HuH-7.5 (cell line): ENCODE results near the gene BAAT.

Experiments
- DNase-seq: peaks from one replicate; pipeline ENCODE4 v3.0.0; 2011; ENCODE audit warnings: low spot score

The BAAT gene

DNA sequence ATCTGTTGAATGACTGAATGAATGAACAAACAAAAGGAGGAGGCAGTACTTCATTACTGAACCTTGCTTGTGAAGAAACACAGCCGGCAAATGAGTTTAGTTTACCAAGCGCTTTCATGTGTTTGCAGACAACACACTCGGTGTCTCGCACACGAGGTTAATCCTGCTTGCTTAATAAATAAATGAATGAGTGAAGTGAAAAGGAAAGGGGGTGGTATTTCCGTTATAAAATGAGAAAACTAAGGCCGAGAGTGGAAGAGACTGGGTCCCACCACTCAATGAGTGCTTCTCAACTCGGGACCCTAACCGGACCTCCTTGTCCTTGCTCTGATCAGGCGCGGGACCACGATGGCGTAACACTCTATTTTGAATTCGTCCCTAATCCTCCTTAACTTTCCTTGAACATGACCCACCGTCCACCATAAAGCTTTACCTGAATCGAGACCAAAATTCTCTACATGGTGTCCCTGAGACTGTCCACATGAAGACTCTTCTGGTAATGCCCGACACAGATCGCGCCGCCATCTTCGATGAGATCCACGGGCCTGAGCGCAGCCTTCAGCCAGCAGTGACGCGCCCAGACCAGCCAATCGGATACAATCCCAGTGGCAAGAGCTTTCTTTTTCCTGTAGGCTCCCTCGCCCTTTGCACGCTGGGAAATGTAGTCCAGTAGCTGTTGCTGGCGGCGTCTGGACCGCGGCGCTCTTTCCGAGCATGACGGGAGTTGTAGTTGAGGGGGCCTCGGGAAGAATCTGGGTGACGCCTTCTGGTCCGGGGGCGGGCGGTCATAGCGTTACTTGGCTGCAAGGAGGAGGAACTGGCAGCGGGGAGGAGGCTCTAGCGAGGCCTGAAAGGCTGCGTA is 13.5 kb upstream of the BAAT start, which contains the start of the genes MRPL50 and ZNF189:
TSS of gene MRPL50 (minus strand) at position 551 of the 862 bp plus-strand sequence. CDS start at position 525, 26 bp downstream.
TSS of gene ZNF189 (plus strand) at position 784 of the 862 bp plus-strand sequence. CDS start 306 bp downstream, outside the sequence.
- DNase-seq = peak; percentile 62

- no peak for DNase-seq
Observed at GRCh38 chr9:101397746-101398067, 12.9 kb upstream of the BAAT start.

DNA sequence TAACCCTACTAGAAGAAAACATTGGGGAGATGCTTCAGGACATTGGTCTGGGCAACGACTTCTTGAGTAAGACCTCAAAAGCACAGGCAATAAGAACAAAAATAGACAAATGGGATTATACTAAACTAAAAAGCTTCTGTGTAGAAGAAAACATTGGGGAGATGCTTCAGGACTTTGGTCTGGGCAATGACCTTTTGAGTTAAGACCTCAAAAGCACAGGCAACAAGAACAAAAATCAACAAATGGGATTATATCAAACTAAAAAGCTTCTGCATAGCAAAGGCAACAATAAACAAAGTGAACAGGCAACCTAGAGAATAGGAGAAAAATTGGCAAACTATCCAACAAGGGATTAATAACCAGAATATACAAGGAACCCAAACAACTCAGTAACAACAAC is 9.9 kb upstream of the BAAT start:
- DNase-seq = no peak

GRCh38 chr9:101393135-101393534 is 8.3 kb upstream of the BAAT start:
- no peak for DNase-seq

DNA sequence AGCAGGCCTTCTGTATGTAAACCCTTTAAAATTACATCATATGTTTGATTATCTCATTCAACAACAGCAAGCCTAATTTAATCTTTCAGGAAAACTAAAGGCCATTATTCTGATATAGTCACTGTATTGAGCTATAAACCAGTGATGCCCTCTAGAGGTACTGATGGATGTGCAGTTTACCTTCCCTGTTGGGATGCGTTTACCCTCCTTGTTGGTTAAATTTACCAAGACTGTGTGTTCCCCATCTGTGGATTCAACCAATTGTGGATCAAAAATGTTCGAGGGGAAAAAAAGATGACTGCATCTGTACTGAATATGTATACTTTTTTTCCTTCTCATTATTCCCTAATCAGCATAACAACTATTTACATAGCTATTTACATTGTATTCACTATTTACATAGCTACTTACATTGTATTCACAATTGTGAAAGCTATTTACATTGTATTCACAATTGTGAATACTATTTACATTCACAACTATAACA is 3.7 kb upstream of the BAAT start:
- no peak for DNase-seq

DNA sequence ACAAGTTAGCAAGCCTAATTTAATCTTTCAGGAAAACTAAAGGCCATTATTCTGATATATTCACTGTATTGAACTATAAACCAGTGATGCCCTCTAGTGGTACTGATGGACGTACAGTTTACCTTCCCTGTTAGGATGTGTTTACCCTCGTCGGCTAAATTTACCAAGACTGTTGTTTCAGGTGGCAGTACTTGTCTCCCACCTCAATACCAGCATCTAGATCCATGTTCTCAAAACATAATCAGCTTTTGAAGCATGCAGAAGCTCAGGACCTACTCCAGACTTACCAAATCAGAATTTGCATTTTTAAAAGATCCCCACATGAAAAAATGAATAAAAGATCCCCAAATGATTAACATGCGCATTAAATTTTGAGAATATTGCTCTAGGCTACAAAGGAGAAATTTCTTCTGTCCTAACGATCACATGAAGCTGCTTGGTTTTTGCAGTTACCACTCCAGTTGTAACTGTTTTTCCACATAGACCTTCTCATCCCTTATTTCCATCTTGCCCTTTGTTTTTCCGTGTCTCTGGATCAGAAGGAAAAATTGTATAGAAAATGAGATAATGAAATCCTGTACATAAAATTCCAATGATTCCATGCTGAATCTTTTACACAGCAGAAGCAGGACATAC is 3.2 kb upstream of the BAAT start:
- DNase-seq = no peak

GRCh38 chr9:101383361-101383760 is 1.4 kb downstream of the BAAT start:
- no peak for DNase-seq

GRCh38 chr9:101381833-101382342 is 2.9 kb downstream of the BAAT start:
- DNase-seq = no peak

- DNase-seq = no peak
Observed at GRCh38 chr9:101381118-101381517, 3.7 kb downstream of the BAAT start.

GRCh38 chr9:101380295-101380694 is 4.5 kb downstream of the BAAT start:
- DNase-seq = no peak

DNA sequence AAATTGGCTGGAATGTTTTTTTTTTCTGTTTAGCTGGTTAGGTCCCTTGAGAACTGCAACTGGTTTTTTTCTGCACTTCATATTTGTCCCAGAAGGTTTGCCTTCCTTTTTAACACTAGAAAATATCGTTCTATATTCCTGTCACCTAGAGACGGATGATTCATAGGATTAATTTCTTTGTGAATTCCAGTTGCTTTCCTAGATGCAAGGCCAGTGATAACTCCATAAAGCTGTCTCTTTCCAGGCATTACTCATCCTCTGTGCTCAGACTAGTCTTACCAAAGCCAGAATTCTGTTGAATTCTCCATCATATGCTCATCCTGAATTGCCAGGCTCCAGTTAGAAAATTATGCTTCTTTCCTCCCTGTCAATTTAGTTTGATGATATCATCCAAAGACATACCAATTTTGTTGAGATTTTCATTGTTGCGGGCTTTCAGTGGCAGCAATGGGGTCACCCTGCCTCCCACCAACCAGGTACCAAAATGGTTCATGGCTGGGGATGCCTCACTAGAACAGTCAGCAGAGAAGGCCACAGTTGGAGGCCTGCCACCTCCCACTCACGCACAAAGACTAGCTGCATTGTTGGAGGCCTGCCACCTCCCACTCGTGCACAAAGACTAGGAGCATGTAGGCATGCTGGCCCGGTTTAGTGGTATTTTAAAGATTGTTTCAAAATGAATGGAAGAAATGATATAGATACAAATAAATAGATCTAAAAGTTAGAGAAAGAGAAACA is 8.5 kb downstream of the BAAT start:
- no peak for DNase-seq

- no peak for DNase-seq
Observed at GRCh38 chr9:101375546-101375945, 9.3 kb downstream of the BAAT start.

DNA sequence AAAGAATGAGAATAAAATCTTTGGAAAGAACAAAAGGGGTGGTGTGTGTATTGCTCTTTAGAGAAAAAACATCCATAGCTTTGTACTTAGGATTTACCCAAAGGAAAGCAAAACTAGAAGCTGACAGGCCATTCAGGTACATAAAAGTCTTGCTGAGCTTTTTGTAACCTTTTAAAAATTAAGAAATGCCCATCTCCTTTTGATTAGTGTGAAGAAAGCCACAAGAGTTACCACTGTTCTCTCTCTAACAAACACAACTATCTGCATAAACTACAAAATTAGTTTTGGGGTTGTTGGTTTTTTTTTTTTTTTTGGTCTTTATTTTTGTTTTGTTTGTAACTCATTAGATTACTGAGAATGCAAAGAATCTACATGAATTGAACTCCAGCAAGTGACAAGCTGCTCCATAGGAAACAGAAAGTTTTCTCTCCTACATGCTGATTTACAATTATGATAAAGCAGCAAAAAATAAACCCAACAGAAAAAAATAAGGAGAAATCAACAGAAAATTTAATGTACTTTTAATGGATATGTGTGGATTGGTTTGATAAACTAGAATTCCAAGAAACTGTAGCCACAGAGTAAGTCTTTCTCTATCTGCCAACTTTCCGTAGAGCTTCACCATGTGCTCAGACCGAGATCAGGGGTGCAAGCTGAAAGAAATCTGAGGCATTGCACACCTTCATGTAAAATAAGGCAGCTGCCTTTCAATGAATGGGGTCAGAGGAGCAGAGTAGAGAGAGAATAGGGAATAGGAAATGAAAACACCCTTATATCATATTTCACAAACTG is 12.3 kb downstream of the BAAT start:
- DNase-seq = no peak

GRCh38 chr9:101371813-101372212 is 13.0 kb downstream of the BAAT start:
- no peak for DNase-seq

DNA sequence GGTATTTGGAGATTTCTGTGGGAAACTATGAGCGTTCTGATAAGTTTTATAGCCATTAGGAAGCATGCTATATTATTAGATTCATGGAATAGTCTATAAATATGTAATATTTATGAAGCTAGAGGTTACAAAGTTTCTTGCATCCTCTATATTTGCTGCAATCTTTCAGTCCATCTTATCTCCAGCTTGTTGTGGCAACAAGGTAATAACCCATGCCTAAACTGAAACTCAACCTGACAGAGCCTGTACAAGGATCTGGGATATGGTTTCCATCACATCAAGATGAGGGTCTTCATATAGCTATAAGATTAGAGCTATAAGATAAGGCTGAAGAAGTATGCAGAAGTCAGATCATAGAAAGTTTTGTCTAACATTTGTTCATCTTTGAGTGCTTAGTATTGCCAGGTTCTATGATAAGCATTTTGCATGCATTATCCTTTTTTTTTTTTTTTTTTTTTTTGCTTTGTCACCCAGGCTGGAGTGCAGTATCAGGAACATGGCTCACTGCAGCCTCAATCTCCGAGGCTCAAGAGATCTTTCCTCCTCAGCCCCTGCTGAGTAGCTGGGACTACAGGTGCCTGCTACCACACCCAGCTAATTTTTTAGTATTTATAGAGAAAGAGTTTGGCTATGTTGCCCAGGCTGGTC is 14.8 kb downstream of the BAAT start:
- DNase-seq = no peak

DNA sequence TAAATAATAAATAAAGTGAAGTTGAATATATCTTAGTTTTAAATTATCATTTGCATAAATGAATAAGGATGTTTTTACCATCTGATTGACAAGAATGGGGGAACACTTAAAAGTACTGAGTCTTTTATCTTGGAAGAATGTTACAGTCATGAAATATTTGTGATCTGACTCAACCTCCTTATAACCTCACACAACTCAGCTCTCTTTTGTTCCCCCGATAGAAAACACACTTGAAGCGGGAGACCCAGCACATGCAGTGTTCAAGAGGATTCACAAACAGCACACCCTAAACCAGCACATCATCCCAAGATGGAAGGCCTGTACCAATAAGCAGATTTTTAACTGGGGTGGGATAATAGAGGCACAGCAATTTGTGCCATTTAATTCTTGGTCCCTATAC is 15.5 kb downstream of the BAAT start:
- no peak for DNase-seq

DNA sequence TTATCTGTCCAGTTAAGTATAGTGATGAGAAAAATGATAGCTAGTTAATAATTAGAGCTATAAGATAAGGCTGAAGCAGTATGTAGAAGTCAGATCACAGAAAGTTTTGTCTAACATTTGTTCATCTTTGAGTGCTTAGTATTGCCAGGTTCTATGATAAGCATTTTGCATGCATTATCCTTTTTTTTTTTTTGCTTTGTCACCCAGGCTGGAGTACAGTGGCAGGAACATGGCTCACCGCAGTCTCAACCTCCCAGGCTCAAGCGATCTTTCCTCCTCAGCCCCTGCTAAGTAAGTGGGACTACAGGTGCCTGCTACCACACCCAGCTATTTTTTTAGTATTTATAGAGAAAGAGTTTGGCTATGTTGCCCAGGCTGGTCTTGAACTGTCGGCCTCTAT is 17.5 kb downstream of the BAAT start:
- no peak for DNase-seq

- DNase-seq = peak; percentile 15
Observed at GRCh38 chr9:101366038-101366756, 18.6 kb downstream of the BAAT start.

GRCh38 chr9:101365181-101365580 is 19.6 kb downstream of the BAAT start:
- no peak for DNase-seq

DNA sequence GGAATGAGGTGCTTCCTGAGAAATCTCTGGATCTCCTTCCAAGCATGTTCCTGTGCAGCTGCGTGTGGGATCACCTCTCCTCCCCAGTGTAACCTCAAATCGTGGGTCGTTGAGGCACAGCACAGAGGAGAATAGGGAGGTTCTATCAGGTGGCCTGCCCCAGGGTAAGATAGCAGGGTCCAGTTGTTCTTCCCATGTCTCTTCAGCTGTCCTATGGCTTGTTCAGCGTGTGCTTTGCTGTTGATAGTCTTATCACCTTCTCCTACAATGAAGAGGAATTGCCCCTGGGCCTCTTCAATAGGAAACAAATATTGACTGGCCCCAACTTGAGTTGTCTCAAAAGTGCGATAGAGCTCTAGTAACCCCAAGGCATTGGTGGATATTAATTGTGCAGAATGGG is 22.4 kb downstream of the BAAT start:
- DNase-seq = no peak
